Fibroblast of the conjunctiva (primary cell): ENCODE measurements around the gene ADAM19.
A peak's percentile ranks its signal among the peaks of the same experiment; 100 is the strongest.

Source experiments
- DNase-seq: peaks from one replicate; pipeline ENCODE4 v3.0.0-alpha.2; 2010; ENCODE audit warnings: low read depth

Gene ADAM19

GRCh38 chr5:157543825-157544622 lies 31.6 kb downstream of the ADAM19 start:
- DNase-seq = peak; percentile 62

GRCh38 chr5:157542282-157543000 lies 33.1 kb downstream of the ADAM19 start:
- no peak for DNase-seq

GRCh38 chr5:157541447-157542118 lies 34.0 kb downstream of the ADAM19 start:
- DNase-seq = no peak

DNA sequence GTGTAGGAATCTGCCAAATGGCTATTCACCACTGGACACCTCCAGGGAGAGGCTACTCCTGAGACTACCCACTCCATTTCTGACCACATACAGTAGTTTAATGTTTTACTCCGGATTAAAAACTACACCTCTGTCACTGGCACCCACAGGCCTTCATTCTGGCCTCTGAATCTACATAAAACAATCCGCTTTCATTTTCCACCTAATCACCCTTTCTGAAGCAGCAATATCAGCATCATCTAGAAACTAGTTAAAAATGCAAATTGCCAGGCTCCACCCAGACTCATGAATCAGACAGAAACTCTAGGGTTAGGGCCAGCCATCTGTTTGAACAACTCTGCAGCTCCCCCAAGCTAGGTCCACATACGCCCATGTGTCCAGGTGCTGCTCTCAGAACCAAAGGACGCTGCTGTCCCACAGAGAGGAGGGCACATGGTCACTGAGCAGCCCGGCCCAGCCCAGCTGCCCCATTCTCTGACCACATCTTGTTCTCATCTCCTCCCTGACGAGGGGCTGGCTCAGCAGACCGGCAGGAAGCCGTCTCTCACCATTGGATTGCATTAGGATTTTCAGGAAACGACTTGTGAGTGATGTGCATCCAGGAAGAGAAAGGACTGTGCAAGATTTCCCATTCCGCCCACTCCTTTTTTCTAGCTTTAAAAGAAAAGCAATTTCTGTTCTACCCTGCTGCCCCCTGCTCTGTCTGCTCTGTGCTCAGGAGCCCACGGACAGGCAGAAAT lies 34.7 kb downstream of the ADAM19 start:
- DNase-seq = no peak

GRCh38 chr5:157540124-157540523 lies 35.5 kb downstream of the ADAM19 start:
- no peak for DNase-seq

- DNase-seq = no peak
These were observed 36.0 kb downstream of the ADAM19 start for GRCh38 chr5:157539503-157540022.

GRCh38 chr5:157538311-157538710 lies 37.3 kb downstream of the ADAM19 start:
- DNase-seq = no peak

DNA sequence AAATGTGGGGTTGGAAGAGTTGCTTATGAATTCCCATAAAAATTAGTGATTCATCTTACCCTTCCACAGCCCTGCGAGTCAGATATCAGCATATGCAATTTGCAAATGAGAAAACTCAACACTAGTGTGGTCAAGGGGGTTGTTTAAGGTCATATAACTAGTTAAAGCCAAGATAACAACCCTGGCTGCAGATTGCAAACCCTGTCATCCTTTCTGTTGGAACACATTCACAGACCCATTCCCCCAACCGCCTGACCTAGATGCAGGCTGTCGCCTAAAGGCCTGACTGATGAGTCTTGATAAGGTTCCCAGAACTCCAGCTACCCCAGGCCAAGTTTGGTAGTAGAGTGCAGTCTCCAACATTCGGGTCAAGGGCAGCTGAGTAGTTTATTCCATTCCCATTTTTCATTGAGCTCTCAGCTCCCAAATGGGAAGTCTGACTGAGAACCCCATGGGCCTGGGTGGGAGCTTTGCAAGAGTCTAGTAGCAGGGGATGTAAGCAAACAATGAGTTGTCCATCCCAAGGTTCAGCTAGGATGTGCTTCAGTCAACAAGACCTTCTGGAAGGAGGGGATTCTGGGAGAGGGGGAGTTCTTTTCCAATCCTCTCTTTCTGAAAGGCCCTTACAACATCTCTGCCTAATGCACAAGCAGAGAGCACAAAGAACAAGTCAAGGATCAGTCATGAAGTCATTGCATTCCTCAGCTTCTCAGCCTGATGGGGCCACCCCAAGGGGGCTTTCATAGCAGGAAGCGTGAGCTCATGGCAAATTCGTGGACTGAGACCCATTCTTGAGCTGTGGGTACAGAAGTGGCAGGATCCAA lies 40.3 kb downstream of the ADAM19 start:
- DNase-seq = no peak

- DNase-seq = no peak
These were observed 42.5 kb downstream of the ADAM19 start for GRCh38 chr5:157533011-157533481.

GRCh38 chr5:157532022-157532421 lies 43.6 kb downstream of the ADAM19 start:
- no peak for DNase-seq

DNA sequence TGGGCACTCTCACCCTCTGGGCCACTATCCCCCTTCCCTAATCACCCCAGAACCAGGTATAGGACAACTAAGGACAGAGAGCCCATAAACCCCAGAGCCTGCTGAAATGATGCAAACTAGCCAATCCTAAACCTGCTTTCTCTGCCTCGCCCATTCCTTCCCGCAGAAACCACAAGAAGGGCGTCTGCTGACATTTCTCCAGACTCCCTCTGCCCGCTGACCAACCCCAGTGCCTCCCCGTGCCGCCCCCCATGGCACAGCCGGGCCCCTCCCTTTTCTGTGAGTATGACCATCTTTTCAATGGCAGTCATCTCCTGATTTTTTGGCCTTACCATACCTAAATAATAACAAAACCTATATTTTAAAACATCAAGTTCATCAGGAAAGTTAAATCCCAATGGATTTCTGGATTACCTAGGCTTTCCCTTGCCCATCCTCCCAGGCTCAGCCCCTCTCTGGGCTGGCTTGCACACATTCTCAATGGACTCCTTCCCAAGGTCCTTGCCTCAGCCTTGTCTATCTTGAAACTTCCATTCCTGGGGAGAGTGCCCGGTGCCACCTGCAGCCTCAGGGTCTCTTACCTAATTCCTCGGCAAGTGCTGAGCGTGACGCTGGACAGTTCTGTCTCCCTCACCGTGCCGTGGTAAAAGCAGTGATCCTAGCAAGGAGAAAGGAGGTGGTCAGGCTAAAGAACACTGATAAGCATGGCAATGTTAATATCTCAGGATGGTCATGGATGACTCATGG lies 45.2 kb downstream of the ADAM19 start:
- no peak for DNase-seq

DNA sequence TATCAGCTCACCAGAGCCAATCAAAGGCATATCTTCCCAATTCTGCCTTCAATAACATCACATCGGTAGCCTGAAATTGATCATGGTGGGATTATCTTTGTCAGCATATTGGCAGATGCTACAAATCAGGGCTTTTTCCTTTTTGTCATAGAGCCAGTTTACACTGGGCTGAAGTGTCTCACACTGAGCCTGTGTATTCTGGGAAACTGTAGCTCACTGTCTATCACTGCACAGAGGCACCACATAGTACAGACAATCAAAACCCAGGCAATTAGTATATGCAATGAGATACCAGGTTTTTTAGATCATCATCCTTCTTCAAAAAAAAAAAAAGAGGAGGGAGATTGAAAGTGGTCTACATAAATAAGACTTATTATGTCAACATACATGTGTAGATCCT lies 46.6 kb downstream of the ADAM19 start:
- no peak for DNase-seq

- no peak for DNase-seq
These were observed 47.4 kb downstream of the ADAM19 start for GRCh38 chr5:157528036-157528632.

DNA sequence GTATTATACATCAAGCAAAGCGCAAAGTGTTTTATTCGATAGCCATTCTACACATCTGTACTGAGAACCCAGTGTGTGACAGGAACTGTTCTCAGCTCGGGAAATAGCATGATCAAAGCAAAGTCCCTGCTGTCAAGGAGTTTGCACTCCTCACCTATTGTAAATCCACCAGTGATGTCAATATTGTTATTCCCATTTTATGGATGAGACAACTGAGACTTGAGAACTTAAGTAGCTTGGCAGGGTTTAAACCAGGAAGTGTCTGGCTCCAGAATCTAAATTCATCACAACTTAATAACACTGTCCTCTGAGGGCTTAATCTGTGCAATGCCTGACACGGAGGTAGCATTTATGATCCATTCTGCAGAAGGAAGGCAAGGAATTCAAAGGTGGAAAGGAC lies 50.7 kb downstream of the ADAM19 start:
- DNase-seq = no peak

DNA sequence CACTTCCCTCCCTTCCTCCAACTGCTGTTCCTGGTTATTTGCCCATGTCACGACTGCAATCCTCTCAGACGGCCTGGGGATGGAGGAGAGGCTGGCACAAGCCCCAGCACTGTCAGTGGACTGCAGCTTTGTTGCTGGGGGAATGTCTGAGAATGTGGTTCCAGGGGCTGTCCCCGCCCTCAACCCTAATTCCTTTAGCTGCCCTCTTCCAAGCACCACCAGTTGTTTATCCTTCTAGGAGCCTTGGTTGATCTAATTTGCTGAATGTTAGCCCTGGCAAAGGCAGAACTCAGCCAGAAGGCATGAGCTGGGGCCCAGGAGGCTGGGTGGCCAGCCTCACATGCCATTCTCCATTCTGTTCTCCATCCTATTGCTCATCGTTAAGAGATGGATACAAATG lies 51.6 kb downstream of the ADAM19 start:
- no peak for DNase-seq

- DNase-seq = no peak
These were observed 53.9 kb downstream of the ADAM19 start for GRCh38 chr5:157521704-157522029.

DNA sequence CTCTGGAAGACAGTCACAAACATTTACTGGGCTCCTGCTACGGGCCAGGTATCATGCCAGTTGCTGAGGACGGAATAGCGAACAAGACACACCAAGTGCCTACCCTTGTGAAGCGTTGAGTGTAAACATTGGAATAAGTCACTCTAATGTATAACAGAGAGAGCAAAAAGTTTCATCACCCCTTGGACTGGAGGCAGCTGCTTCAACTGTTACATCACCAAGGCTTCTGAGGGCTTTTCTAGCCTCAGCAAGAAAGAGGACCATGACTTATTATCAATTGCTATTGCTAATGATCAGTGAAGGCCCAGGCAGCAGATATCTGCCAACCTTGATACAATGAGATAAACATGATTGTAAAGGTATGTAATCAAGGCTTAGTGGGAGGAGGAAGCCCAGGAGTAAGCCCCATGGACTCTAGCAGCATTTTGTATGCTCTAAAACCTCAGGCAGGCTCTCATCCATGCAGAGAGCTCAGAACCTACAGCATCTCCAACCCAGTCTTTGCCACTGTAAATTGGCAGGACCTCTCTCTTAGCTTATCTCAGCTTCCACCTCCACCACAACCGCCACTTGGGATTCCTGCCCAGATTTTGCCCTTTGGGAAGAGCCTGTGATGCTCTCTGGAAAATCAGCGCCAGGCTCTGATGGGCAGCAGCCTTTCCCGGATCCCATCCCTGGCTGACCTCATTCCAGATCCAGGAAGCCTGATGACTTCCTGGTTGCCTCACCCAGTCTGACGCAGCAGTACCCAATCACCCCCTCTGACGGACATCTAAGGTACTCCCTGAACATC lies 54.5 kb downstream of the ADAM19 start:
- no peak for DNase-seq

DNA sequence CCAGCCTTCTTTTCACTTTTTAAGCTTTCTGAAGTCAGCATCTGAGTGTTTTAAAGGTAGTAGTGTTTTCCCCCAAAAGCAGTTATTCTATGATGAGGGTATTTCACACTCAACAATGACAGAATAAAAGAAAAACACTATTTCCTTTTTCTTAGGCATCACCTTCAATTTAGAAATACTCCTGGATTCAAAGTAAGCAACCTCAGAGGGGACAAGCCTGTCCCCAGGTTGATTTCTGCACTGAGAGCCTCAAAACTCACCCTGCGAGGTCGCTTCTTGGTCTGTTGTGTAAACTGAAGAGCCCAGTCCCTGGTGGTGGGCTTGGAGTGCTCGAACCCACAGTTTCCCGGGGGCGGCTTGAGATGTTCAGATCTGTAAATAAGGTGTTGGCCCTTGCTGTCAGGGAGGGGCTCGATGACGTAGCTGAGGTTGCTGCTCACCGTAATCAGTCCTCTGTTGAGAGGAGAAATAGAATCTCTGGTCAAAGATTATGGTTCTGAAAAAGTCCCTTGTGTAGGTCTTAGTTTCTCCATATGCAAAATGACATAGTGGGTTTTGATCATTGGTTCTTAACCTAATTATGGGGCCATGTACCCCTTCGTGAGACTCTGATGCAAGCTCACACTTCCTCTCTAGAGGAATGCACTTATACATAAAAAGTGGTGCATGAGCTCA lies 55.9 kb downstream of the ADAM19 start:
- DNase-seq = no peak

- DNase-seq = no peak
These were observed 56.6 kb downstream of the ADAM19 start for GRCh38 chr5:157518963-157519362.
